Breast epithelium (tissue), 4 donors: ENCODE data around the gene DGKB. TPM values are rescaled to one million over a fixed set of nuclear protein-coding genes. Genes with fewer than 3 reads are reported as not detected.

Experiments
- DNase-seq, 2 donors: peaks; one replicate each; pipeline ENCODE4 v3.0.0-alpha.2; 2019; ENCODE audit warnings: low spot score in 2 of 2
- H3K27ac ChIP-seq, 2 donors: fragments of 200-600 bp; sonication (generic) in 1 of 2; one replicate each; pipeline ENCODE4 v1.5.1; 2016 to 2019; ENCODE audit warnings: mild to moderate bottlenecking in 1 of 2
- H3K27me3 ChIP-seq, 2 donors: fragments of 200-600 bp; sonication (generic) in 1 of 2; one replicate each; pipeline versions ENCODE4 v1.5.1 to v1.6.0; 2017 to 2019; ENCODE audit warnings: control low read depth in 1 of 2, mild to moderate bottlenecking in 1 of 2
- H3K36me3 ChIP-seq: fragments of 200-600 bp; one replicate; pipeline ENCODE4 v1.5.1; 2019
- H3K4me1 ChIP-seq, 2 donors: fragments of 200-600 bp; sonication (generic); one replicate each; pipeline ENCODE4 v1.5.1; 2016 to 2019; ENCODE audit warnings: control low read depth in 1 of 2
- H3K4me3 ChIP-seq, 3 donors: fragments of 200-600 bp; sonication (generic); 1 replicate in 2 of 3; 2 replicates in 1 of 3; pipeline ENCODE4 v1.5.1; 2016 to 2019; ENCODE audit warnings: mild to moderate bottlenecking in 3 of 3, moderate library complexity in 2 of 3
- H3K9me3 ChIP-seq, 2 donors: fragments of 200-600 bp; sonication (generic) in 1 of 2; one replicate each; pipeline ENCODE4 v1.5.1; 2016 to 2019; ENCODE audit warnings: control low read depth in 1 of 2
- POLR2A ChIP-seq: fragments of 450-650 bp; IDR thresholded peaks from one replicate; pipeline ENCODE4 v1.6.1; 2016; ENCODE audit warnings: antibody characterized with exemption, mild to moderate bottlenecking, moderate library complexity
- POLR2AphosphoS5 ChIP-seq, 3 donors: sonication (generic); formaldehyde crosslinking; IDR thresholded peaks; one replicate each; pipeline ENCODE4 v1.6.1; 2017; ENCODE audit warnings: antibody characterized with exemption in 3 of 3
- intact Hi-C: fragments of 100-400 bp; cut with DNase I; formaldehyde crosslinking; loops from one replicate; pipeline ENCODE4 v1.15.1; 2023; ENCODE audit warnings: low total_unique reads
- total RNA-seq, 3 donors: library from RNA; depleted of rRNA; stranded (reverse); fragments of >200 nt; gene quantifications; one replicate each; pipeline ENCODE4 v1.1.0, GENCODE V29; 2016
- TF ChIP-seq, protein P1 (sequence below), 3 donors: fragments of 450-650 bp; IDR thresholded peaks; one replicate each; pipeline ENCODE4 v1.5.1; 2016 to 2017; ENCODE audit warnings: antibody characterized with exemption in 3 of 3, mild to moderate bottlenecking in 3 of 3, moderate library complexity in 3 of 3

The DGKB gene
- total RNA-seq, 3 donors from 2014 or later = 0.16 to 0.44 (median 0.33) TPM

DNA sequence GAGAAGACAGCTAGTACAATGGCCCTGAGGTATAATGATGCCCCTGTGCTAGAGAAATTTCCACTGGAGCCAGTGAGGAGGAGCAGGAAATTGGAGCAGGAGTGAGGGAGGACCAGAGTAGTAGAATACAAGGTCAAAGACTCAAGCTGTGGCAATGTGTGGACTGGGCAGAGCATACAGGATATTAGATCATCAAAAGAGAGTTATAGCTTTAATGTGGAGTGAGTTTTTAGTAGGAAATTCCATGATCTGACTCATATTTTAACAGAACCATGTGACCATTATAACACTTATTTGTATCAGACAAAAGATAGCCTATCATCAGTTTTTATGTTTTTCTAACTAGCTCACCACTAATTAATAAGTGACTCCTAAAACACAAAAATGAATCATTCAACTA, 154.1 kb downstream of the DGKB start:
- H3K27me3 ChIP-seq = no peaks in the 10 kb centered on the region
- peaks cover 0 to 22% of the 10 kb centered on the region in 2 donors for H3K9me3 ChIP-seq
- H3K4me1 ChIP-seq = no peaks in the 10 kb centered on the region
- no peak for DNase-seq
- no peaks in the 10 kb centered on the region for H3K36me3 ChIP-seq
- no peak overlapping the region for H3K27ac ChIP-seq
- intact Hi-C loops = no loop called here
- no peak overlapping the region for H3K4me3 ChIP-seq
- no peak for TF ChIP-seq POLR2AphosphoS5 (IDR thresholded peaks at IDR 0.05)
- no peak for TF ChIP-seq POLR2A

DNA sequence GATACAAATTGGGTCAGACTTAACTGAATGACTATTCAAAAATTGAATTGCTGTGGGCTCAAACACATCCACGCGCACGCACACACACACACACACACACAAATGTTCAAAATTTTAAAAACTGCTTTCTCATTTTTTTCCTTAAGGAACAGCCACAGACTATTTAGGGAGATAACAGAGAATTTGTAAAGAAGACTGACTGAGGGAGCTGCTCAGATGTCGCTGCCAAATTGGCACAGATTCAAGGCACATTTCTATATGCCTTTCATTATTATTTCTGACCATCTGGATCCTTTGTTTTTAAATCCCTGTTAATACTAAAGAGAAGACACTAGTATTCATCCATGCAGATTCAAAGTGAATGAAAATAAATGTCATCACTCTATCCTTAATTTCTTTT, 154.8 kb downstream of the DGKB start:
- Histone ChIP-seq H3K4me1 (no peaks in the 10 kb centered on the region), H3K27me3 (no peaks in the 10 kb centered on the region), H3K27ac (no peak overlapping the region), H3K4me3 (no peak overlapping the region), H3K9me3 (peaks cover 0 to 27% of the 10 kb centered on the region in 2 donors), H3K36me3 (no peaks in the 10 kb centered on the region)
- TF ChIP-seq POLR2AphosphoS5 (IDR thresholded peaks at IDR 0.05) (no peak), POLR2A (no peak)
- TF ChIP-seq, protein P1, sequence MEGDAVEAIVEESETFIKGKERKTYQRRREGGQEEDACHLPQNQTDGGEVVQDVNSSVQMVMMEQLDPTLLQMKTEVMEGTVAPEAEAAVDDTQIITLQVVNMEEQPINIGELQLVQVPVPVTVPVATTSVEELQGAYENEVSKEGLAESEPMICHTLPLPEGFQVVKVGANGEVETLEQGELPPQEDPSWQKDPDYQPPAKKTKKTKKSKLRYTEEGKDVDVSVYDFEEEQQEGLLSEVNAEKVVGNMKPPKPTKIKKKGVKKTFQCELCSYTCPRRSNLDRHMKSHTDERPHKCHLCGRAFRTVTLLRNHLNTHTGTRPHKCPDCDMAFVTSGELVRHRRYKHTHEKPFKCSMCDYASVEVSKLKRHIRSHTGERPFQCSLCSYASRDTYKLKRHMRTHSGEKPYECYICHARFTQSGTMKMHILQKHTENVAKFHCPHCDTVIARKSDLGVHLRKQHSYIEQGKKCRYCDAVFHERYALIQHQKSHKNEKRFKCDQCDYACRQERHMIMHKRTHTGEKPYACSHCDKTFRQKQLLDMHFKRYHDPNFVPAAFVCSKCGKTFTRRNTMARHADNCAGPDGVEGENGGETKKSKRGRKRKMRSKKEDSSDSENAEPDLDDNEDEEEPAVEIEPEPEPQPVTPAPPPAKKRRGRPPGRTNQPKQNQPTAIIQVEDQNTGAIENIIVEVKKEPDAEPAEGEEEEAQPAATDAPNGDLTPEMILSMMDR (IDR thresholded peaks at IDR 0.05) = no peak
- intact Hi-C loops = no loop called here
- no peak for DNase-seq

DNA sequence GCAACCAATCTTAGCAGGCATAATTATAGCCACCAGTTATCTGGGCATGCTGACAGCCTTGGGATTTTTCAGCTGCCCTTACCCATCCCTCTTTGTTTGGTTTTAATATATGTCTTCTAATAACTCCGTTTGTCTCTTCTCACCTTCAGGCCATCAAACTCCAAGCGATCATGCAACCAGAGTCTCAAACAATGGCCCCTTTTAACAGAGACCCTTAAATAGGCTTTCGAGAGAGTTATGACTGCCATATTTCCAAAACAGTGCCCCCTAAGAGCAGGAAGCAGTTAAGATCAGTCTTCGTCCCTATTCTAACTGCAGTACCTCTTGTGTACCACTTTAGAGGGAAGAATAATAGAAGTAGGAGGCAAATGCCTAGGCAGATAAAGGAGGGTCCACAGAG, 157.5 kb downstream of the DGKB start:
- H3K4me1 ChIP-seq = no peaks in the 10 kb centered on the region
- no peak overlapping the region for H3K4me3 ChIP-seq
- no peaks in the 10 kb centered on the region for H3K27me3 ChIP-seq
- TF ChIP-seq POLR2A (no peak), POLR2AphosphoS5 (IDR thresholded peaks at IDR 0.05) (no peak)
- TF ChIP-seq, protein P1 (IDR thresholded peaks at IDR 0.05) = no peak
- H3K9me3 ChIP-seq = peaks cover 0 to 45% of the 10 kb centered on the region in 2 donors
- H3K27ac ChIP-seq = no peak overlapping the region
- DNase-seq = no peak
- no peaks in the 10 kb centered on the region for H3K36me3 ChIP-seq
- intact Hi-C loops = no loop called here

DNA sequence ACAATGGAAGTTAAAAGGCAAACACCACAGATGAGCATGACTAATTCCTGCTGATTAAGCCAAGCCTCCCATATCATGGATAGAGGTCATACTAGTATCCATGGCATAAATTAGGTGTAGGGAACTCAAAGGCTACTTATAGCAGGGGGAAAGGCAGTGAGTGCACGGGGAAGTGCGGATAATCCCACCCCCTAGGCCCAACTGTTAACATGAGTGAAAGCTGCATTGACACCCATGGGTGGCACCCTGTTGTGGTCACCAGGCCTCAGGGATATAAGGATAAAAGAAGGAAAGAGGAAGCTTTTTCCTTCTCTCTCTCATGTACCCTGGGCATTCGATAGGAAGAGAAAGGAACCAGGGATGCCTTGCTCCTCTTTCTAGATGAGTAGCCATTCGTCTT, 161.9 kb downstream of the DGKB start:
- Histone ChIP-seq H3K36me3 (no peaks in the 10 kb centered on the region), H3K9me3 (peaks cover 3 to 54% of the 10 kb centered on the region in 2 donors), H3K4me1 (no peaks in the 10 kb centered on the region), H3K27ac (no peak overlapping the region), H3K27me3 (no peaks in the 10 kb centered on the region), H3K4me3 (no peak overlapping the region)
- DNase-seq = no peak
- TF ChIP-seq POLR2AphosphoS5 (IDR thresholded peaks at IDR 0.05) = no peak
- no peak for TF ChIP-seq POLR2A
- TF ChIP-seq, protein P1 (IDR thresholded peaks at IDR 0.05) = no peak
- intact Hi-C loops = no loop called here

DNA sequence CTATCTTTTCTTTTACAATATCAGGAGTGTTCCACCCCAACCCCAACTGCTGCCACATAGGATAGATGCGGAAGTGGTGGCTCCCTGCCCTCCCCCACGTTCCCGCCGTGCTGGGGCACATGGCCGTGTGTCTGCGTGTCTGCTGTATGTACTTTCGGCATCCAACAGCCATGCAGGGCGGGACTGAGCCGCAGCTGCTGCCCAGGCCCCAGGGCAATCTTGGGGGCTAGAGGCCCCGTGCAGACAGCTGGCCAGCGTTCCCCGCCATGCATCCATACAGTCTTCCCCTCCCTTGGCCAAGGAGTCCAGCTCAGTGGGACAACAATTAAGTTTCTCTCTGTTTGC, 162.7 kb downstream of the DGKB start:
- Histone ChIP-seq H3K36me3 (no peaks in the 10 kb centered on the region), H3K4me1 (no peaks in the 10 kb centered on the region), H3K4me3 (no peak overlapping the region), H3K27ac (no peak overlapping the region), H3K27me3 (no peaks in the 10 kb centered on the region), H3K9me3 (peaks cover 3 to 47% of the 10 kb centered on the region in 2 donors)
- DNase-seq = no peak
- intact Hi-C loops = no loop called here
- TF ChIP-seq POLR2A (no peak), POLR2AphosphoS5 (IDR thresholded peaks at IDR 0.05) (no peak)
- TF ChIP-seq, protein P1 (IDR thresholded peaks at IDR 0.05) = no peak
